Hippocampal formation (tissue), 2 donors: ENCODE measurements around the gene NDRG4.

Source experiments
- DNase-seq, 2 donors: peaks; one replicate each; lab custom pipeline; 2025; lab: John Stamatoyannopoulos, UW

The NDRG4 gene

GRCh38 chr16:58510097-58510775 is 10.3 kb downstream of the NDRG4 start:
- DNase-seq = no peak

DNA sequence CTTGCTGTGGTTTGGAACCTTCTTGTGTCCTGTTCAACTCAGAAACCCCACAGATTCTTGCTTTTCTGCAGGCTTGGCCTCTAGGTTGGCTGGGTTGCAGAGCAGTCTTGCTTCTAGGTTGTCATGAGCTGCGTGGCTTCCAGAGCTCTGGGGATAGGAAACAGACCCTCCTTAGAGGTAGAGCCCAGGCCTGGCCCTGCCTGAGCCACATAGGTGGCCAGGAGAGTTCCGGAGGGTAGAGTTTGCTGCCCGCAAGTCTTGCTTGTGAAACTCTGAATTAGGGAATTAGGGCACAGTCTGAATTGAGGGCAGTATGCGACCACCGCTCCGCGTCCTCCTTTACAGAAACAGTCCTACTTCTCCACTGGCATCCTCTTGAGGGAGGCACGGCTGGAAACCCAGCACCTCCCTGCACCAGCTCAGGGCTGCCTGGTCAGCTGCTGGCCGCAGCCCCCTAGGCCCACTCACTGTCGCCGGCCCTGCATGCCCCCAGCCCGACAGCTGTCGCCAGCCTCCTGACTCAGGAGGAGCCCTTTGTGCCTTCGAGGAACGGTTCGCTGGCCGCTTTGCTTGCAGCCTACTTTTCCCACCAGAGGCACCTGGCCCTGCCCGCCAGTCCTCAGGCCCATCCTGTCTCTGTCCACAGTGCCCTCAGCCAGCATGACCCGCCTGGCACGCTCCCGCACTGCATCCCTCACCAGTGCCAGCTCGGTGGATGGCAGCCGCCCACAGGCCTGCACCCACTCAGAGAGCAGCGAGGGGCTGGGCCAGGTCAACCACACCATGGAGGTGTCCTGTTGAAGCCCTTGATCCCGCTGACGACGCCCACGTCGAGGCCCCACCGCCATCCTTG is 11.1 kb downstream of the NDRG4 start:
- no peak for DNase-seq

DNA sequence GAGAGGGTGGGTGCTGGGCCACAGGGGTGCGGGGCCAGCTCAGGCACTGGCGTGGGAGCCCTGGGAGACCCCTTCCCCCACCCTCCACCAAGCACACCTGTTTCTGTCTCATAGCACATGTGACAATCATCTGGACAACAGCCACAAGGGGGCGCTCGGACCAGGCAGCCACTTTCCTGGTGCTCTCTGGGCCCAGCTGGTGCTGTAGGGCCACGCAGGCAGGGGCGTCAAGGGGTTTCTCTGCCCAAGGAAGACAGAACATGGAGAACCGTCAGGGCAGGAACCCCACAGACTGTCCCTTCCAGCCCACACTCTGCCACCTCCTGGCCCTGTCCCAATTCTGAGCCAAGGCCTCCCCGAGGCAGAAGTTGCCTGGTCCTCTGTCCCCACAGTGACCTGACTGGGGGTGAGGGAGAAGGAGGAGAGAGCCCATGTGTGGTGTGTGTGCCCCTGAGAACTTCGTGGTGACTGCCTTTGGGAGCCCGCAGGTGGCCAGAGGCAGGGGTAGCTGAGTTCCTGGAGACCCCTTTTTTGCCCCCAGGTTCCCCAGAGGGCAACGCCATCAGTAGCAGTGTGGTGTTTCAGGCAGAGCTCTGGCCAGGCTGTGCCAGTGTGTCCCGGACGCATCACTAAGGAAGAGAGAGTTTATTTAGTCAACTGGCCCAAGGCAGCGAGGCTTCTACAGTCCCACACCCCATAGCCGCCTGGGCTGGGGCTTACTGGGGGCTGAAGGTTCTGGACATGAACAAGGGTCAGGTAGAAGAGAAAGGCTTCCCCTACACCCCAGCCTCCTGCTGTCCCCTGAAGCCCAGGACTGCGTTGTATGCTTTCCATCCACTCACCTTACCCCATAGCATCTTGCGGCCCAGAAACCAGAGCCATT is 12.2 kb downstream of the NDRG4 start:
- DNase-seq = peak; percentile 37 to 41

DNA sequence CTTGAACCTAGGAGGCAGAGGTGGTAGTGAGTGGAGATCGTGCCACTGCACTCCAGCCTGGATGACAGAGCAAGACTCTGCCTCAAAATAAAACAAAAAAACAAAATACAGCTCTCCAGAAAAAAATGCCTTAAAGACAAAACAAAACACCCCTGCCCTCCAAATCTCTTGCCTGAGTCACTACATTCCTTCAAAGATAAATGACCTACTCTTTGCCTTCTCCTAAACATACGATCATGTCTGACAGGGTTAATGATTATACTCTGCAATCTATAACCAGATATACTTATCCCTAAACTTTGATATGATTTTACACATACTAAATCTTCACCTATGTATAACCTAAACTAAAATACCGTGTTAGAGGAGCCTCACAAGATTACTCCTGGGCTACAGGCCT is 13.9 kb downstream of the NDRG4 start:
- DNase-seq = no peak

DNA sequence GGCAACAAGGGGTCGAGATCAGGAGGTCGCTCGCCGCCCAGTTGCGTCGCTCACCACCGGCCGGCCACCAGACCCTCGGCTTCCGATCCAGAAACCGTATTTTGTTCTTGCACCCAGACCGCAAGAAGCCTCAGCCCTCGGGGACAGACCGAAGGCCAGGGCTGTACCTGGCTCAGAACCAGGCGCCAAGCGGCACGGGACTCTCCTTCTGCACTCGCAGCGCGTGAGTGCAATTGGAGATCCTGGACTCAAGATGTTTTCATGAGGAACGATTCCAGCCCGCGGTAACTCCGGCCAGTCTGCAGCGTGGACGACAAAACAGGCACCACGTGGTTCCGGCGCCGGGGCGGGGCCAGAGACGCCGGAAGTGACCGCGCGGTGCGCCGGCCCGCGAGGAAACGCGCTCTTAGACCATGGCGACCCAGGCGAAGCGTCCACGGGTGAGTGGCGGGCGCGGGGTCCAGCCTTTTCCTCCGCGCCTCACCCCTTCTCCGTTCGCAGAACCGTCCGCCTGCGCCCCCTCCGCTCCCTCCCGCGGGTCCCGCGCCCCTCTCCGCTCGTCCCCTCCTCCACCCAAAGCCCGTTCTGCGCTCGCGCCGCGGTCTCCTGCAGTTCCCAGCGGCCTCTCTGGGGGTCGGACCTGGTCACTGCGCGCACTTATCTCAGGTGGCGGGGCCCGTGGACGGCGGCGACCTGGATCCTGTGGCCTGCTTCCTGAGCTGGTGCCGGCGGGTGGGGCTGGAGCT is 15.4 kb downstream of the NDRG4 start, which contains the start of gene SETD6:
Gene SETD6, plus strand, starts transcription at position 393 of the 746 bp plus-strand sequence. Its CDS starts 21 bp downstream, at position 414.
- DNase-seq = peak; percentile 79 to 87

DNA sequence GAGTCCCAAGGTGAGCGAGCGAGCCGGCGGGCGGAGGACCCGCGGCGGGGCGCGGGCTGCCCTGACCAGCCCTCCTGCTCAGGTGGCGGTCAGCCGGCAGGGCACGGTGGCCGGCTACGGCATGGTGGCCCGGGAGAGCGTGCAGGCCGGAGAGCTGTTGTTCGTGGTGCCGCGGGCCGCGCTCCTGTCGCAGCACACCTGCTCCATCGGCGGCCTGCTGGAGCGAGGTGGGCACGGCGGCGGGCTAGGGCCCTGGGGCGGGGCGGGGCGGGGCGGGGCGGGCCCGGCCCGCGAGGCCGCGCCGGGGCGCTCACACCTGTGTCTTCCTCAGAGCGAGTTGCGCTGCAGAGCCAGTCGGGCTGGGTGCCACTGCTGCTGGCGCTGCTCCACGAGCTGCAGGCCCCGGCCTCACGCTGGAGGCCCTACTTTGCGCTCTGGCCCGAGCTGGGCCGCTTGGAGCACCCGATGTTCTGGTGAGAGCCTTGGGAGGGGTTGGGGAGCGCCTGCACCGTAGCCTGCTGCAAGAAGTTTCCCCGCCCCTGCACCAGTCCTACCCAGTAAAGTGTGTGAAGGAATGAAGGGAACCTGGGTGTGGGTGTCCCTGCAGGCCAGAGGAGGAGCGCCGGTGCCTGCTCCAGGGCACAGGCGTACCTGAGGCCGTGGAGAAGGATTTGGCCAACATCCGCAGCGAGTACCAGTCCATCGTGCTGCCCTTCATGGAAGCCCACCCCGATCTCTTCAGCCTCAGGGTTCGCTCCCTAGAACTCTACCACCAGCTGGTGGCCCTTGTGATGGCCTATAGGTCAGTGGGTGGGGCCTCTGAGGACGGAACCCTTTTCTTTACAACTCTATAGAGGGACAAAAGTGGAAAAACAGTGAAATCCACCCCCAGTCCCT is 16.2 kb downstream of the NDRG4 start:
- no peak for DNase-seq

GRCh38 chr16:58516768-58517107 is 16.8 kb downstream of the NDRG4 start:
- no peak for DNase-seq

DNA sequence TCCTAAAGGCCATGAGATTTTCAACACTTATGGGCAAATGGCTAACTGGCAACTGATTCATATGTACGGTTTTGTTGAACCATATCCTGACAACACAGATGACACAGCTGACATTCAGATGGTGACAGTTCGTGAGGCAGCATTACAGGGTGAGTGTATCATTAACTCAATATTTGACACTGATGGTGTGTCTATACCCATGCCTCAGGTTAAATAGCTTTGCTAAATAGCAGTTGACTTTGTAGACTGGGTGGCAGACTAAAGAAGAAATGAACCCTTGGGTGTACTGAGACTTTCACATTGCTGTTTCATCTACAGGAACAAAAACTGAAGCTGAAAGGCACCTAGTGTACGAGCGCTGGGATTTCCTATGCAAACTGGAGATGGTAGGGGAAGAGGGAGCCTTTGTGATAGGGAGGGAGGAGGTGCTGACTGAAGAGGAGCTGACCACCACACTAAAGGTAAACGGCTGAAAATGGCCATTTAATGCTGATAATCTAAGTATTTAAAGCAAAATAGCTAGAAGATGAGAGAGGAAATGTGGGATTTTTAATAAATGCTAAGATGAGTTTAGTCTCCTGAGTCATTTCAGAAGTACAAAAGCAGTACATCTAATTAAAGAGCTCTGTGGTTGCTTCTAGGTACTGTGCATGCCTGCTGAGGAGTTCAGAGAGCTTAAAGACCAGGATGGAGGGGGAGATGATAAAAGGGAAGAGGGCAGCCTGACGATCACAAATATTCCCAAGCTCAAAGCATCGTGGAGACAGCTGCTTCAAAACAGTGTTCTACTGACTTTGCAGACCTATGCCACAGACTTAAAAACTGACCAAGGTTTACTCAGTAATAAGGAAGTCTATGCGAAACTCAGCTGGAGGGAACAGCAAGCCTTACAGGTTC is 18.4 kb downstream of the NDRG4 start:
- DNase-seq = no peak

DNA sequence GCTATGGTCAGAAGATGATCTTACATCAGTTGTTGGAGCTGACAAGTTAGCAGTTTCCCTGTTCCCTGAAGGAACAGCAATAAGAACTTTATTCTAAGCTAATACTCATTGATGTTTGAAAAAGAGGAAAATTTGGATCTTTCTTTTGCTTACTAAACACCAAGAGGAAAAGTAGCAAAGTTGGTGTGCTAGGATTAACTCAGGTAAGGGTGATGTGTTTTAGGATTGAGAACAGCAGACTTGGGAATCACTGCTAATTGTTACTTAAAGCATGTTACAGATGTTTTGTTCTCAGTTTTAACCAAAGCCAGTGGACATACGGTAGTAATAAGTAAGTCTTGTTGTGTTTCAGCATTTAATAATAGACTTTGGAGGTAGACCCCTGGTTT is 19.0 kb downstream of the NDRG4 start:
- no peak for DNase-seq

DNA sequence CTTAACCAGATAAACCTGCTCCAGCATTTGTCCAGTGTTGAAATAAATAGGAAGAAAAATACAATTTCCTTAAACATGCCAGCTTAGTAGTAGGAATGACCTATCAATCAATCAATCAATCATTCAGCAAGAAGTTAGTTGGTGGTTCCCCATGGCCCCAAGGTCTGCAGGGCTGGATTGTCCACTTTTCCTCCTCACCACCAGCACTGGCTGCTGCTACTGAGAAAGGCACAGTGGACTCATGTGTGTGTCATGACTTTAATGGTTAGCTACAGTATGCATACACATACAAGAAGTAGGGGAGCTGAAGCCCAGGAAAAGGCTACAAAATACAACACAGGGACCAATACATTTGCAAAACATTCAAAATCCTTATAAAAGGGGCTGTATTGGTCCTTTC is 19.8 kb downstream of the NDRG4 start:
- no peak for DNase-seq

DNA sequence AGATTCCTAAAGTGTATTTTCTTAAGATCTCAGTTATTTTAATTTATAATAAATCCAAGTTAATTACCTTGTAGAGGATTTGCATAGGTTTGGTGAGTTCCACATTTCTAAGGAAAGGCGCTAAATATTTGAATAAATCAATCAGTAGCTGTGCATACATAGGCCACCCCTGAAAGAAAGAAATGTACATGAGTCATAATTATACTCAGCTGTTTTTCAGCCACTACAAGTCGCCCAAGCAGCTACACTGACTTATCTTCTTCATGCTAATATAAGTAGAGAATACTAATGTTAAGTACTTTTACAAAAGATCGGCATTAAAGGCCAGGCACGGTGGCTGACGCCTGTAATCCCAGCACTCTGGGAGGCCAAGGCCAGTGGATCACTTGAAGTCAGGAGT is 30.2 kb downstream of the NDRG4 start:
- no peak for DNase-seq

- DNase-seq = no peak
These were observed 32.5 kb downstream of the NDRG4 start for GRCh38 chr16:58532414-58532813.

- no peak for DNase-seq
These were observed 34.0 kb downstream of the NDRG4 start for GRCh38 chr16:58533751-58534470.

DNA sequence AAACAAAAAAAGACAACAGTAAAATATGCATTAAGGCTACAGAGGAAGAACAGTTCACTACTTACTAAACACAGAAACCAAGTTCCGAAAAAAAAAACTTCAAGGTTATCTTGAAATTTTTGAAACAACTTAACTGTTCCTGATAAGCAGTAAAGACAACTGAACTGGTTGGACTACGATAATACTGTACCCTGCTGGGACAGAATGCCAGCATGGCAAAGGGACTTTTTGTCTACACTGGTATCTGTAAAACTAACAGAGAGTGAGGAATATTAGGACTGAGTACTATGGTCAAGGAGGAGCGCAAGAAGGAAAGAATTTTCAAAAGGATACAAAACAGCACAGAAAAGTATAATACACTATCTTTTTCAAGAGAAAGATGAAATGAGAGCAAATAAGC is 35.2 kb downstream of the NDRG4 start:
- no peak for DNase-seq

DNA sequence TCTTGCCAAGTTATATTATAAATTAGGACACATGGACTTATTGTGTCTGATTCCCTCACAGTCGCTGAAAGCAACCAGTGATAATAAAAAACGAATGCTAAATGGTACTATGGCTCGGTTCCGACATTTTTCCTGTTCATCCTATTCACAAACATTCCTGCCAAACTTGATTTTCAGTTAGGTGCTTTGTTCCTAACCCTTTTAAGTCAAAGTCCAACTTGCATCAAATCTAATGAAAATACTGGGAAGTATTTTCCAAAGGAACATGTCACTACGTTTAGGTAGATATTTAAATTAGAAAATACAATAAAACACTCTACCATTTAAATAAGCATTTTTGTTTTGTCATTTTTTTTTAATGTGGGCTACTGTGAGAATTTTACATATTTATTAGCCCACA is 36.3 kb downstream of the NDRG4 start:
- no peak for DNase-seq

DNA sequence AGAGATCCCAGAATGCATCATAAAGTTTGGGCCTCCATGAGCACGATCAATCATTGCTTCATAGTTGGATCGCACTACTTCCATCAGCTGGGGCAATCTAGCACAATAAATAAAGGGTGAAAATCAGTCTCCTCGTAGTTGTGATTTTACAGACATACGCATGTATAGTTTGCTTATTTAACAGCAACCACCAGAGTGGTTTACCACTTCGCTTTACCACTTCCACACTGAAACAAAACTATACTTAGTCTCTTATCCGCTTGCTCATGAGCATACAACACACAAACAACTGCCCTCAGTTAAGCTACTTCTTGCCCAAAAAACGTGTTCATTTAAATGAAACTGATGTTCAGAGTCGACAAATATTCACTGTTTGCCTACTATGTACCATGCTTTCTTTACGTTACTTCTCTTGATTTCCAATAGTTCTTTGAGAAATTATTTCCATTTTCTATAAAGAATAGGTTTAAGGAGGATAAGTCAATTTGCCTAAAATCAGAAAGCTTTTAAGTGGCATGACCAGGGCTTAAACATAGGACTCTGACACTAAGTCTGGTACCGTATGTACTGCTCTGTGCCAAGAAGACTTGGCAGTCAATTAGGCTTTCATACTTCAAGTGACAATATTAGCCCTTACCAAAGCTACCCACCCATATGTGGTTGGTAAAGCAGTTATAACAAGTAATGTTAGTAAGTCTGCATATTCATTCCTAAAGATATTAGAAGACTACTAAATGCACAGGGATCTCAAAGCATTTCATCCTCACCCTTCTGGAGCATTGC is 37.4 kb downstream of the NDRG4 start:
- DNase-seq = no peak

DNA sequence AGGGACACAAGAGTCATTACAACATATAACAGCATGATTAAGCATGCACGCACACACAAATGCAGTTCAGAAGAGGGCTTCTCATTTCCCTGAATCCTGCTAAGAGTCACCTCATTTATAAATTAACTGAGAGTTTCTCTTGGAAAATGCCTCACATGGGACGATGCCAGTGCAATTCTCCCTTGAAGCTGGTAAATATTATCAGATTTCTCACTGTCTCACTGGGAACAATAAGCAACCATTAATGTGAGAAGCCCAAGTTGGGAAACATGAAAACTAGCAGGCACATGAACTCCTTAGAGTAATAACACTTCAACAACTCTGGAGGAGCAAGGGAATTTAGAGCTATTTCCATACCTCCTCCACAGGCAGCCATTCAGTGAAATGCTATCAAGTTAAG is 41.8 kb downstream of the NDRG4 start:
- DNase-seq = no peak

- no peak for DNase-seq
These were observed 42.3 kb downstream of the NDRG4 start for GRCh38 chr16:58542291-58542690.
